K562 treated with DMSO at 1 percent for 4 hours (cell line): ENCODE data around the gene SPINK2. TPM values are rescaled to one million over a fixed set of nuclear protein-coding genes. Genes with fewer than 3 reads are reported as not detected.

Experiments used
- total RNA-seq: library from RNA; unstranded; fragments of 300-600 nt; gene quantifications from 2 replicates; pipeline ENCODE4 v1.2.3, GENCODE V29; 2022; ENCODE audit not compliant: insufficient read depth

SPINK2 gene, protein sequence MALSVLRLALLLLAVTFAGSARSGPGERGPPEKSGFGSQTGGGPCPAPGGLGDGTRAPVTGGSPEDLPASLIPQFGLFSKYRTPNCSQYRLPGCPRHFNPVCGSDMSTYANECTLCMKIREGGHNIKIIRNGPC
- total RNA-seq, result not detected in 2 replicates

DNA sequence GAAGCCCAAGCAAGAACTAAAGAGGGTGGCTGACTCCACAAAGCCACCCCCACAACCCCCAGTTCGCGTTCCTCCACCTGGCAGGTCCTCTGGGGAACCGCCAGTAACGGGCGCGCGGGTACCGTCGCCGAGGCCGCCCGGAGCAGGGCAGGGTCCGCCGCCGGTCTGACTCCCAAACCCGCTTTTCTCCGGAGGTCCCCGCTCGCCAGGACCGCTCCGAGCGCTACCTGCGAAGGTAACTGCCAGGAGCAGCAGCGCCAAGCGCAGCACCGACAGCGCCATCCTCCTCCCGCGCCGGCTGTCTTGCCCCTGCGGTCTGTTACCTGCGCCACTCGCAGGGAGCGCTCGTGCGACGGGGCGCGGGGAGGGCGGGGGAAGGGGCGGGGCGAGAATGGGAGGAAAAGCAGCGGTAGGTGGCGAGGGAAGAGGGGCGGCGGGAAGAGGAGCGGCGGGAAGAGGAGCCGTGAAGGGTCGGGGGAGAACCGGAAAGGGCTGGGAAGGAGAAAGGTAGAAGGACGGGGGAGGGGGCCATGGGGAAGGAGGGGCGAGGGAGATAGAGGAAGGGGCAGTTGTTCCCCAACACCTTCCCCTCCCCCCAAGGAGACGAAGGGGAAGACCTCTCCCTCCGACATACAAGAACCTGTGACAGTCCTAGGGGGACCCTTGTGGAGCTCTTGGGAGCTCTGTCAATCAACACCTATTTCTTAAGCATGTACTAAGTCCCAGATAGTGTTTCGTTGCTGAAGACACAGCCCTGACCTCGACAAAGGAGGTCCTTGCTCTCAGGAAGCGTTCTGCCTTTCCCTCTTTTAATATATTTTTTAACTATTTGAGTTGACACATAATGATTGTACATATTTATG, at the start of gene SPINK2:
SPINK2 (minus strand) TSS at position 321 of the 863 bp plus-strand sequence; CDS start at position 282, 39 bp downstream.

Other genes starting within 250 kb of the SPINK2 start
- gene HOPX, start 140.4 kb downstream of the SPINK2 start, total RNA-seq, result not detected in 2 replicates
- gene REST, start 86.2 kb upstream of the SPINK2 start, total RNA-seq, result 9.4 and 13.8 TPM in 2 replicates
- 37.0 and 40.6 TPM in 2 replicates for gene NOA1, start 155.9 kb upstream of the SPINK2 start, total RNA-seq
- 58.6 and 78.7 TPM in 2 replicates for gene POLR2B, start 157.2 kb upstream of the SPINK2 start, total RNA-seq